Panc1 (cell line): Measurements from ENCODE around the gene HELLS.

Experiments used
- CTCF ChIP-seq: fragments of 450-650 bp; IDR thresholded peaks from 2 replicates; pipeline ENCODE4 v1.5.1; 2017; ENCODE audit warnings: mild to moderate bottlenecking
- POLR2AphosphoS5 ChIP-seq: IDR thresholded peaks from 2 replicates; pipeline ENCODE4 v1.6.1; 2012; ENCODE audit warnings: mild to moderate bottlenecking, low read depth, low read length, moderate library complexity
- REST ChIP-seq, 2 experiments: IDR thresholded peaks; 2 replicates each; pipeline ENCODE4 v1.6.1; 2011 to 2012; ENCODE audit warnings: low read depth in 2 of 2, control low read depth in 1 of 2, low read length in 1 of 2, mild to moderate bottlenecking in 1 of 2, moderate library complexity in 1 of 2; ENCODE audit not compliant: insufficient read depth in 1 of 2
- SIN3A ChIP-seq: IDR thresholded peaks from 2 replicates; pipeline ENCODE4 v1.6.1; 2012; ENCODE audit warnings: low read depth, mild to moderate bottlenecking, low read length, moderate library complexity, borderline replicate concordance; ENCODE audit not compliant: insufficient read depth

- no peak for TF ChIP-seq CTCF
- TF ChIP-seq POLR2AphosphoS5: no peak
- TF ChIP-seq REST (IDR thresholded peaks at IDR 0.05; ENCODE audit: insufficient read depth in 1 of 2, low read depth in 2 of 2, low read length in 1 of 2): no peak
- no peak for TF ChIP-seq SIN3A
Measured at GRCh38 chr10:94607111-94607510, 61.5 kb downstream of the HELLS start.
